Esophagus muscularis mucosa (tissue), 4 donors: ENCODE measurements around the gene ATF4. TPM values are rescaled to one million over a fixed set of nuclear protein-coding genes. Genes with fewer than 3 reads are reported as not detected.

ENCODE experiments used
- DNase-seq: peaks from one replicate; pipeline ENCODE4 v3.0.0-alpha.2; 2017; ENCODE audit errors: extremely low spot score
- H3K27ac ChIP-seq, 4 donors: fragments of 200-600 bp; sonication (generic); replicated peaks in 1 of 4; 1 replicate in 3 of 4; 2 replicates in 1 of 4; pipeline ENCODE4 v1.5.1; 2016 to 2019; ENCODE audit warnings: mild to moderate bottlenecking in 1 of 4
- H3K27me3 ChIP-seq, 4 donors: fragments of 200-600 bp; sonication (generic); one replicate each; pipeline versions ENCODE4 v1.5.1 to v1.6.0; 2016 to 2019
- H3K36me3 ChIP-seq, 4 donors: fragments of 200-600 bp; sonication (generic); one replicate each; pipeline ENCODE4 v1.5.1; 2016 to 2019
- H3K4me1 ChIP-seq, 4 donors: fragments of 200-600 bp; sonication (generic); one replicate each; pipeline ENCODE4 v1.5.1; 2016 to 2019
- H3K4me3 ChIP-seq, 4 donors: fragments of 200-600 bp; sonication (generic); 1 replicate in 2 of 4; 2 replicates in 2 of 4; pipeline ENCODE4 v1.5.1; 2016 to 2019; ENCODE audit warnings: mild to moderate bottlenecking in 4 of 4, moderate library complexity in 1 of 4
- H3K9me3 ChIP-seq, 4 donors: fragments of 200-600 bp; sonication (generic); 1 replicate in 3 of 4; 2 replicates in 1 of 4; pipeline ENCODE4 v1.5.1; 2016 to 2019
- CTCF ChIP-seq, 3 experiments: fragments of 200-600 bp in 2 of 3; fragments of 450-650 bp in 1 of 3; sonication (generic) in 2 of 3; IDR thresholded peaks; one replicate each; pipeline ENCODE4 v1.5.1; 2017 to 2019; ENCODE audit warnings: antibody characterized with exemption in 3 of 3, mild to moderate bottlenecking in 2 of 3, moderate library complexity in 1 of 3
- EP300 ChIP-seq: sonication (generic); formaldehyde crosslinking; IDR thresholded peaks from one replicate; pipeline ENCODE4 v1.6.1; 2017; ENCODE audit warnings: antibody characterized with exemption
- POLR2A ChIP-seq: fragments of 450-650 bp; IDR thresholded peaks from one replicate; pipeline ENCODE4 v1.6.1; 2017; ENCODE audit warnings: antibody characterized with exemption, moderate library complexity, mild to moderate bottlenecking, low read depth
- POLR2AphosphoS5 ChIP-seq, 2 donors: sonication (generic); formaldehyde crosslinking; IDR thresholded peaks; one replicate each; pipeline ENCODE4 v1.6.1; 2017; ENCODE audit warnings: antibody characterized with exemption in 2 of 2
- WGBS: methylation state at CpG from one replicate; pipeline ENCODE4 v1.1.5; 2018; 5-methylcytosine and 5-hydroxymethylcytosine counted together
- intact Hi-C: fragments of 100-400 bp; cut with DNase I; formaldehyde crosslinking; loops from one replicate; pipeline ENCODE4 v1.15.1; 2023
- total RNA-seq, 4 donors: library from RNA; depleted of rRNA; stranded (reverse); fragments of >200 nt; gene quantifications; one replicate each; pipeline versions ENCODE4 v1.1.0 to v1.2.1, GENCODE V29; 2016

The ATF4 gene
- total RNA-seq, 4 donors from 2014 or later: 516 to 895 (median 721) TPM

- no peaks in the 10 kb centered on the region for H3K27me3 ChIP-seq
- intact Hi-C loops: loop anchor here (5.0 kb wide), 1 partner anchor 491 kb away; no protein-coding TSS in a partner anchor
- no peak overlapping the region for H3K27ac ChIP-seq
- no peak overlapping the region for H3K4me3 ChIP-seq
- TF ChIP-seq POLR2AphosphoS5 (IDR thresholded peaks at IDR 0.05): no peak
- TF ChIP-seq EP300: no peak
- TF ChIP-seq POLR2A: no peak
- TF ChIP-seq CTCF (IDR thresholded peaks at IDR 0.05): no peak
- no peak for DNase-seq
- WGBS: 60% methylated on average over 8 of the region's 8 CpGs
- no peaks in the 10 kb centered on the region for H3K36me3 ChIP-seq
- no peaks in the 10 kb centered on the region for H3K9me3 ChIP-seq
- H3K4me1 ChIP-seq: peaks cover 9 to 20% (median 15%) of the 10 kb centered on the region in 4 donors
Measured at GRCh38 chr22:39536711-39537110, 16.3 kb downstream of the ATF4 start.

DNA sequence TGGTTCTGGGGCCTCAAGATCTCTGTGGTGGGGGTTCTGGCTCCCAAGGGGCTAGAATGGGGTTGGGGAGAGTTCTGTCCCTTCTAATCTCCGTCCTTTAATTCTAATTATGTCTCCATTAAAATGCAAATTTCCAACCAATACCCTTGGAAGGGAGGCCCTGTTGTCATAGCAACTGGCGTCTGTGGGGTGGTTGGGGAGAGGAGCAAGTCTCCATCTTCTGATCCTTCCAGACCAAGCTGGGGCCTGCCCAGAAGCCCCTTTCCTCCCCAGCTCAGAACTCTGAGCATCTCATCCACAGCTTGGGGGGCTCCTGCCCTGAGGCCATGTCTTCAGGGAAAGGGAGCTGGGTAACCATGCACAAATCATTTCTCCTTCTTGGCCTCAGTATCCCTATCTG, 17.6 kb downstream of the ATF4 start:
- WGBS: 100% methylated on average over 1 of the region's 2 CpGs
- peaks cover 0 to 12% (median 0%) of the 10 kb centered on the region in 4 donors for H3K27me3 ChIP-seq
- H3K27ac ChIP-seq: no peak overlapping the region
- no peaks in the 10 kb centered on the region for H3K36me3 ChIP-seq
- peaks cover 6 to 15% (median 11%) of the 10 kb centered on the region in 4 donors for H3K4me1 ChIP-seq
- TF ChIP-seq POLR2AphosphoS5 (IDR thresholded peaks at IDR 0.05) (no peak), CTCF (IDR thresholded peaks at IDR 0.05) (no peak), EP300 (no peak), POLR2A (no peak)
- no peak overlapping the region for H3K4me3 ChIP-seq
- intact Hi-C loops: loop anchor here (5.0 kb wide), 1 partner anchor 489 kb away; no protein-coding TSS in a partner anchor
- H3K9me3 ChIP-seq: no peaks in the 10 kb centered on the region
- DNase-seq: no peak

- no peak for TF ChIP-seq EP300
- intact Hi-C loops: no loop called here
- Histone ChIP-seq H3K4me3 (no peak overlapping the region), H3K27ac (no peak overlapping the region), H3K36me3 (no peaks in the 10 kb centered on the region), H3K4me1 (peaks cover 0 to 6% (median 0%) of the 10 kb centered on the region in 4 donors), H3K27me3 (peaks cover 0 to 61% (median 0%) of the 10 kb centered on the region in 4 donors), H3K9me3 (no peaks in the 10 kb centered on the region)
- 15% methylated on average over 11 of the region's 11 CpGs for WGBS
- no peak for DNase-seq
Measured at GRCh38 chr22:39543095-39543494, 22.7 kb downstream of the ATF4 start.

GRCh38 chr22:39545386-39546365, 25.3 kb downstream of the ATF4 start:
- H3K4me1 ChIP-seq: peaks cover 0 to 6% (median 0%) of the 10 kb centered on the region in 4 donors
- no peak overlapping the region for H3K4me3 ChIP-seq
- TF ChIP-seq EP300 (no peak), POLR2A (no peak), POLR2AphosphoS5 (IDR thresholded peaks at IDR 0.05) (no peak), CTCF (IDR thresholded peaks at IDR 0.05) (no peak)
- no peak overlapping the region for H3K27ac ChIP-seq
- H3K9me3 ChIP-seq: no peaks in the 10 kb centered on the region
- H3K36me3 ChIP-seq: no peaks in the 10 kb centered on the region
- WGBS: 39% methylated on average over 34 of the region's 39 CpGs
- DNase-seq: no peak
- intact Hi-C loops: no loop called here
- H3K27me3 ChIP-seq: peaks cover 0 to 87% (median 3%) of the 10 kb centered on the region in 4 donors

- TF ChIP-seq CTCF (IDR thresholded peaks at IDR 0.05) (no peak), POLR2A (no peak), EP300 (no peak), POLR2AphosphoS5 (IDR thresholded peaks at IDR 0.05) (no peak)
- H3K27me3 ChIP-seq: peaks cover 0 to 96% (median 3%) of the 10 kb centered on the region in 4 donors
- no peak overlapping the region for H3K27ac ChIP-seq
- no peaks in the 10 kb centered on the region for H3K36me3 ChIP-seq
- H3K4me1 ChIP-seq: peaks cover 0 to 6% (median 0%) of the 10 kb centered on the region in 4 donors
- no peaks in the 10 kb centered on the region for H3K9me3 ChIP-seq
- no peak overlapping the region for H3K4me3 ChIP-seq
- no peak for DNase-seq
- 50% methylated on average over 5 of the region's 5 CpGs for WGBS
- intact Hi-C loops: no loop called here
Measured at GRCh38 chr22:39546889-39547586, 26.7 kb downstream of the ATF4 start.
